GM19455 (cell line): ENCODE data around the gene PFN2.

Source experiments
- ATAC-seq: cut with Tn5 transposase; IDR thresholded peaks from one replicate; pipeline ENCODE4 v1.9.1; 2021; ENCODE audit not compliant: unreplicated experiment

The PFN2 gene

DNA sequence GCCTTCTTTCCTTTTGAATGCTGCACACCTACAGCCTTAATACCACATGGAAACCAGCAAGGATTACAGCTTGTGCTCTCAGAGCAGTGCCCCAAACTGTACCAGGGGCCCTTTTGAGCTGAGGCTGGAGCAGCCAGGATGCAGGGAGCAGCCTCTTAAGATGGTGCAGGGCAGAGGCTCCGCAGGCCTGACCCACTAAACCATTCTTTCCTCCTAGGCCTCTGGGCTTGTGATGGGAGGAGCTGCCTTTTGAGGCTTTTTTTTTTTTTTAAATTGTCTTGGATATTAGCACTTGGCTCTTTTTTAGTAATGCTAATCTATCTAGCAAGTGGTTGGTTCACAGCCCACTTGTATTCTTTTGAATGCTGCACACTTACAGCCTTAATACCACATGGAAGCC lies 37.7 kb downstream of the PFN2 start:
- ATAC-seq = no peak

DNA sequence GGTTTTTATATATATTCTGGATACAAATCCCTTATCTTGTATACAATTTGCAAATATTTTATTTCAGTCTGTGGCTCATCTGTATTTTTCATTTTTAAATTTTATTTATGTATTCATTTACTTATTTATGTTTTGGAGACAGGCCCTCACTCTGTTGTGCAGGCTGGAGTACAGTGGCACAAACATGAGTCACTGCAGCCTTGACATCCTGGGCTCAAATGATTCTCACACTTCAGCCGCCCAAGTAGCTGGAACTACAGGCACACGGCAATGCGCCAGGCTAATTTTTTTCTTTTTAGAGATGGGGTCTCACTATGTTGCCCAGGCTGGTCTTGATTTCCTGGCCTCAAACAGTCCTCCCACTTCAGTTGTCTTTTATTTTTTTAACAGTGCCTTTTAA lies 50.6 kb downstream of the PFN2 start:
- no peak for ATAC-seq

DNA sequence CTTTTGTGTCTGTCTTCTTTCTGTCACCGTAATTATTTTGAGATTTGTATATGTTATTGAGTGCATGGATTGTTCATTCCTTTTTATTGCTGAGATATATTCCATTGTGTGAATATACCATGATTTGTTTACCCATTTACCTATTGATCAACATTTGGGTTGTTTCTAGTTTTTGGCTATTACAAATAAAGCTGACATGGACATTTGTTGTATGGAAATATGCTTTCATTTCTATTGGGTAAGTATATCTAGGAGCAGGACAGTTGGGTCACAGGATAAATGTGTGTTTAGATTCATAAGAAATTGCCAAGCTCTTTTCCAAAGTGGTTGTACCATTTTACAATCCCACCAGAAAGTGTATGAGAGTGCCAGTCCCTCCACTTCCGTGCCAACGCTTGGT lies 51.2 kb downstream of the PFN2 start:
- ATAC-seq = no peak

DNA sequence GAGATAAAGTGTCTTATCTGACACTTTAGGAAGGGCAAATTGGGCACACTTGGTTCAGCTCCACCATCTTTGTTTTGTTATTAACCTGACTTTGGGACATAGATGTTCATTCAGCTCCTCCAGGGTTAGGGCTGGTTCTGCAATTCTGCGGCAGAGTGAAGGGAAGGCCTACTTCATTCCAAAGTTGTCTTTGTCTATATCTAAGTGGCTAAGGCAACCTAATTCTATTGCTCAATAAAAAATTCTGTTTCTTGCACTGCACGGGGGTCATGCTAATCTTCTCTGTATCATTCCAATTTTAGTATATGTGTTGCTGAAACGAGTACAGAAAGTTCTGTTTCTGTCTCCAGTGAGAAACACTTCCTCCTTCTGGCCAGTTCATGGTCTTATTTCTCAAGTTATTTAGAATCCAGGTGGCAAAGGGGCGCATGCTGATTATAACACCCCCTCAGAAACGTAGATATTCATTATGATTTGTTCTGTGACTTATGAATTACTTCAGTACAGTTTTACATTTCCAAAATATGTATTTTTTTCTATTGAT lies 53.5 kb downstream of the PFN2 start:
- no peak for ATAC-seq
